ENCODE data around the gene RELT.

Gene RELT

DNA sequence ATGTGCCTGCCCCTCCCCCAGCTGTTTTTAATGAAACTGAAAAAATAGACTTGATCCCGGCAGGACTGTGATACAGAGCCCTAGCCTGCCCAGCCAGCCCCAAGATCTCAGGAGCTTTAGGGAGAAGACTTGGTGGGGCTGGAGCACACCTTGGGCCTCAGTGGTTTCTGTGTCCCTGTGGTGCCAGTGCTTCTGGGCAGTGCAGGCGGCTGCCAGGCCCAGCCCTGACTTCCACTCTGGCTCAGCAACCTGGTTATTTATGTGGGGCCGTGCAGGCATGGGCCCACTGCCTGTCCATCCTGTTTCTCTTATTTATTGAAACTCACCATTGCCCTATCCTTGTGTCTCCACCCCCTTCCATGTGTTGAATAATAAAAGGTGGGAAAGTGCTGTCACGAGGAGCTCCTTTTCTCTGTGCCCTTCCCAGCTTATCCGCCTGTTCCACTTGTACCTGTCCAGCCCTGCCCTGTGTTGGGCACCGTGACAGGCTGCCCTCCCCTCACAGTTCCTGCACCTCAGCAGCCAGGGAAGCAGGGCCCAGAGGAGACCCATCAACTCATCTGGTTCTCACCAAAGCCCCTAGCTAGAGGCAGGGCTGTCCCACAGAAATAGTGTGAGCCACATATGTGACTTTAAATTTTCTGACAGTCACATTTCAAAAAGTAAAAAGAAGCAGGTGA, 20.2 kb downstream of the RELT start:
- Mint-ChIP-seq H3K27ac (peak overlapping the region; percentile 79), H3K27me3 (no peaks in the 10 kb centered on the region), H3K4me1 (peaks cover 7% of the 10 kb centered on the region), H3K36me3 (peaks cover 30% of the 10 kb centered on the region), H3K9me3 (no peaks in the 10 kb centered on the region), H3K4me3 (no peak overlapping the region)
- ATAC-seq (ENCODE audit: low read depth) (no peak), DNase-seq (ENCODE audit: low spot score in 2 of 2) (no peak)

DNA sequence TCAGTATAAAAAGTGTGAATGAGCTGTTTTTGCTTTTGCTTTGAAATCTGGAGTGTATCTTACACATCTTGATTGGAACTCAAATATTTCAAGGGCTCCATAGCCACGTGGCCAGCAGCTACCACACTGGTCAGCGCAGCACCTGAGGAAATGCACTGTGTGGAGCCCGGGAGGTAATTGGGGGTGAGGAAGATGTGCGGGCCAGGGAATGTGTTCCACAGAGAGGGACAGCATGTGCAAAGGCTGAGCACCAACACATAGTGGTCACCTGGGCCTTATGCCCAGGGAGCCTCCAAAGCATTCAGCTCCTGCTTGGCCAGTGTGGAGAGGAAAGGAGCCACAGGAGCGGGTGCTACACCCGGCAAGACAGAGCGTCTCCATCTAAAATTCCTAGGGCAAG, 20.8 kb downstream of the RELT start:
- Mint-ChIP-seq H3K4me3 (no peak overlapping the region), H3K4me1 (peaks cover 7% of the 10 kb centered on the region), H3K36me3 (peaks cover 30% of the 10 kb centered on the region), H3K27ac (peak overlapping the region; percentile 79), H3K27me3 (no peaks in the 10 kb centered on the region), H3K9me3 (no peaks in the 10 kb centered on the region)
- DNase-seq (ENCODE audit: low spot score in 2 of 2) (no peak), ATAC-seq (ENCODE audit: low read depth) (no peak)

DNA sequence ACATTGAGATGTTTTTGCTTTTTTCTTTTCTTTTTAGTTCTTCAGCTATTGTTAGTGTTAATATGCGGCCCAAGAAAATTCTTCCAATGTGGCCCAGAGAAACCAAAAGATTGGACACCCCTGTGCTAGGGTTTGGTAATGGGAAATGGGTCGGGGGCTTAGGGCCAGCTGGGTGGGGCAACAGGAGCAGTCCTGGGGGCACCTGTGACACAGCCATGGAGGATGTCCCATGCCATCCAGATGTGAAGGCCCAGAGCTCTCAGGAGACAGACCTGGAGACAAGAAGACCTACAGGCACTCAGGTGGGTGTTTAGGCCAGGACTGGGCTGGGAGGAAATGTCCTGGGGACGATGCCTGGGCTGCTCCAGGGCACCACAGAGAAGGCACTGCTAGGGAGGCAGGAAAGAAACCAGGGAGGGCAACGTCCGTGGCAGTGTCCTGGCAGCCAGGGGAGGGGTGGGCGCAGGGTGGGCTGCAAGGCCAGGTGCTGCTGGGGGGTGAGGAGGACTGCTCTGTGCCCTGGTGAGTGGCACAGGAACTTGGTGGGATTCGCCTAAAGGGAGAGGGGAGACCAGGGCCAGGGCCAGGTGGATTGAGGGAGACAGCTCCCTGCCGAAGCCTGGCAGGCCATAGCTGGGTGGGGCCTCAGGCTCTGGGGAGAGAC, 21.4 kb downstream of the RELT start:
- peak overlapping the region; percentile 18 for H3K4me3 Mint-ChIP-seq
- ATAC-seq (ENCODE audit: low read depth) (no peak), DNase-seq (ENCODE audit: low spot score in 2 of 2) (no peak)
- H3K4me1 Mint-ChIP-seq: peaks cover 5% of the 10 kb centered on the region
- peaks cover 25% of the 10 kb centered on the region for H3K36me3 Mint-ChIP-seq
- no peaks in the 10 kb centered on the region for H3K9me3 Mint-ChIP-seq
- H3K27me3 Mint-ChIP-seq: no peaks in the 10 kb centered on the region
- H3K27ac Mint-ChIP-seq: peak overlapping the region; percentile 79

DNA sequence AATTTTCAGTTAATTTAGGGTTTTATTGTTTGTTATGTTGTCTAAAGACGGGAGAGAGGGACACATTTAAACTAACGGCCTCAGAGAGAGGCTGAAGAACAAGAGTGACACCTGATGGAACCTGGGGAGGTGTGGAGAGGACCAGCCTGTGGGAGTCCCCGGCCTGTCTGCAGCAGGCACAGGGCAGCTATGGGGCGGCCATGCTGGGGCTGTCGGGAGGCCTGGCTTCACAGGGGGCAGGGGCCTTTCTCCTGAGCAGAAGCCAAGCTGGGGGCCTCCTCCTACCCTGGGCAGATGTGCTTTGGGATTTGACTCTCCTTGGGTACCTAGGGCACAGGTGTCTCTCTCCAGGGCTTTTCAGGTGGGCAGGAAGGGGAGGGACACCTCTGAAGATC, 21.9 kb downstream of the RELT start:
- Mint-ChIP-seq H3K4me1 (peaks cover 5% of the 10 kb centered on the region), H3K27me3 (no peaks in the 10 kb centered on the region), H3K9me3 (no peaks in the 10 kb centered on the region), H3K4me3 (peak overlapping the region; percentile 18), H3K27ac (peak overlapping the region; percentile 79), H3K36me3 (peaks cover 25% of the 10 kb centered on the region)
- ATAC-seq (ENCODE audit: low read depth) (no peak), DNase-seq (ENCODE audit: low spot score in 2 of 2) (no peak)

DNA sequence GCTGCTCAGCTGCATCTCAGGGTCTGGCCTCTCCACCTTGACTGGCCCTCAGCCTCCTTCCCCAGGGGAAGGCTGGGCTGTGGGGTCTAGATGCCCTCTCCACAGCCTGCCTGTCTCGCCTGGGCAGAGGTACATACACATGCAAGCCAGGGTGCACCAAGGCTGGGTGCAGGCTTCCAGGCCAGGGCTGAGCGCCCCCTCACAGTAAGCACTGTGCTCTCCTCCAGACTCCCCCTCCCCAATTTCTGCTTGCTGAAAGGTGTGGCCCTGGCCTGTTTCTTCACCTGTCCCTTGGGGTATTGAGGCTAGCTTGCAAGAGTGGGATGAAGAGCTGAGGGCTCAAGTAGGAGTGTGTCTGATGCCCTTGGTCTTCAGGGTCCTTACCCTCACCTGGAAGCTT, 22.5 kb downstream of the RELT start:
- DNase-seq (ENCODE audit: low spot score in 2 of 2) (no peak), ATAC-seq (ENCODE audit: low read depth) (no peak)
- H3K9me3 Mint-ChIP-seq: no peaks in the 10 kb centered on the region
- H3K36me3 Mint-ChIP-seq: peaks cover 22% of the 10 kb centered on the region
- no peak overlapping the region for H3K4me3 Mint-ChIP-seq
- H3K4me1 Mint-ChIP-seq: peaks cover 5% of the 10 kb centered on the region
- peak overlapping the region; percentile 79 for H3K27ac Mint-ChIP-seq
- no peaks in the 10 kb centered on the region for H3K27me3 Mint-ChIP-seq

DNA sequence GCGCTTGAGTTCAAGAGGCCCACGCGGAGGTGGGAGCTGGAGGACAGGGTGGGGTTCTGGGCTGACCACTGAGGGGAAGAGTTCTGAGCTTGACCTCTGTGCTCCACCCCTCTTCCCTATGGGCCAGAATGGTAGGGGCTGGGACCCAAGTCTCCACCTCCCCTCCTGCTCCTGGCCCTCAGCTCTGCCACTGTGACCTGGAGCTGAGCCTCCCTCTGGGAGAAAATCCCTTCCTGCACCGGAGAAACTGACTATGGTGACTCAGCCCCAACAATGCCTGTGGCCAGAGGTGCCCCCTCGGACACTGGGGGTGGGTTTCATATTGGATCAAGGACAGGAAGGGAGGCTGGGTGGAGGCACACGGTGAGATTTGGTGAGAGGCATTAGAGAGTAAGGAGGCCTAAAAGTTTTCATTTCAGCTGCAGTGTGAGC, 23.0 kb downstream of the RELT start:
- H3K4me3 Mint-ChIP-seq: no peak overlapping the region
- peak overlapping the region; percentile 79 for H3K27ac Mint-ChIP-seq
- ATAC-seq (ENCODE audit: low read depth) (no peak), DNase-seq (ENCODE audit: low spot score in 2 of 2) (no peak)
- H3K4me1 Mint-ChIP-seq: peaks cover 5% of the 10 kb centered on the region
- peaks cover 20% of the 10 kb centered on the region for H3K36me3 Mint-ChIP-seq
- no peaks in the 10 kb centered on the region for H3K9me3 Mint-ChIP-seq
- H3K27me3 Mint-ChIP-seq: no peaks in the 10 kb centered on the region

DNA sequence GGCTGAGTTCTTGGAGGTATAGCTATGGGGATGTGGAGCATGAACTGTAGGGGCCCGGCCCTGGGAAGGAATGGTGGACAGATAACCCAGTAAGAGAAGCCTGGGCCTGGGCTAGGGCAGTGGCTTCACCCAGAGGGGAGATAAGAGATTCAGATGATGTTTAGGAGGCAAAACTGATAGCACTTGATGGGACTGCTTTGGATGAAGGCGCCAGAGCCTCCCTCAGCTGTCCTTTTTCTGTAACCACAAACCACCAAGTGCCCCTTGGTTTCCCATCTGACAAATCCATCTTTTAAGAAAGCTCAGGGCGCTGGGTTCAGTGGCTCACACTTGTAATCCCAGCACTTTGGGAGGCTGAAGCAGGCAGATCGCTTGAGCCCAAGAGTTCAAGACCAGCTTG, 23.4 kb downstream of the RELT start:
- H3K27ac Mint-ChIP-seq: peak overlapping the region; percentile 79
- H3K36me3 Mint-ChIP-seq: peaks cover 17% of the 10 kb centered on the region
- H3K9me3 Mint-ChIP-seq: no peaks in the 10 kb centered on the region
- DNase-seq (ENCODE audit: low spot score in 2 of 2) (no peak), ATAC-seq (ENCODE audit: low read depth) (no peak)
- H3K27me3 Mint-ChIP-seq: no peaks in the 10 kb centered on the region
- H3K4me3 Mint-ChIP-seq: no peak overlapping the region
- H3K4me1 Mint-ChIP-seq: peaks cover 5% of the 10 kb centered on the region

DNA sequence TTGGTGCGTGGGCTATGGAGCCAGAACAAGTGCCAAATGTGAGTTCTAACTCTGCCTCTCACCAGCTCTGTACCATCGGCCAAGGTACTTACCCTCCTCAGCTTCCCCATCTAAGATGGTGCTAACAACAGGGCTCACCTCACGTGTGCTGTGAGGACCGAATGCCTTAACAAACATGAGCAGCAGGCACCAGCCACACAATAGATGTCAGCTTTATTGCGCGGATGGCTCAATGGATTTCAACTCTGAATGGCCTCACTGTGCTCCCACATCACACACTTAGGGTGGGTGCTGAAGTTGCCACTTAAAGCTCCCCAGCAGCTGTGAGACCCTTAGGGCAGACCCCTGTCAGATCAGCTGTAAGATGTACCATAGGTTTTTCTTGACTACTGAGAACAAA, 24.1 kb downstream of the RELT start:
- H3K4me3 Mint-ChIP-seq: no peak overlapping the region
- ATAC-seq (ENCODE audit: low read depth) (no peak), DNase-seq (ENCODE audit: low spot score in 2 of 2) (no peak)
- no peaks in the 10 kb centered on the region for H3K27me3 Mint-ChIP-seq
- H3K36me3 Mint-ChIP-seq: peaks cover 17% of the 10 kb centered on the region
- peaks cover 5% of the 10 kb centered on the region for H3K4me1 Mint-ChIP-seq
- peak overlapping the region; percentile 71 for H3K27ac Mint-ChIP-seq
- no peaks in the 10 kb centered on the region for H3K9me3 Mint-ChIP-seq

DNA sequence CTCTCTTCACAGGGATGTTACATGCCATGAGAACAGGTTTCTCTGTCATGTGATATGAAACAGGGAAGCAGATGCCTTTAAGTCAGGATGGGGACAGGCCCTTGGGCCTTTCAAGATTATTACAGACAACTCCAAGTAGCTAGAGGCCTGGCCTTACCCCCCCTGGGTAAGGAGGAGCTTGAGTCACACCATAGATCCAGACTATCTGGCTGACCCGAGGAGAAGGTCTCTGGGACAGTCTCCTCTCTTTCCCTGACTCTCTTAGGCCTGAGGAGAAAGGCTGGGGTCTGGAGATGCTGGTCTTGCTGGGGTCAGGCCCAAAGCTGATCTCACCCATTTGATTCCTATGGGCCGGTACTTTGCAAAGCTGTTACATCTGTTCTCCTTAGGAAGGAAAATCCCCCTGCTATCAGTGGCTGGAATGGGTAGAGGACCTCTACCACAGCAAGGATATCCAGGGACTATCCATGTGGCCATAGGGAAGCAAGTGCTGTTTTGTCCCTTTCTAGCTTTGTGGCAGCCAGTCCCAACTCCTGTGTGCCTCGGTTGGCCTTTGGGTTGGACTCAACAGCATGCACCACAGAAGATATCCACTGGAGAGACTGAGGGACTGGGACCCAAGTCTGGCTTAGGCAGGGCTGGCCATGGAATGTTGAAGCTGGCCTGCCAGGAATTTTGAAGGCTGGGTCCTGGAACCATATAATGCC, 25.2 kb downstream of the RELT start:
- H3K27ac Mint-ChIP-seq: peak overlapping the region; percentile 71
- no peaks in the 10 kb centered on the region for H3K27me3 Mint-ChIP-seq
- DNase-seq (ENCODE audit: low spot score in 2 of 2): no peak
- ATAC-seq (ENCODE audit: low read depth): no peak
- no peaks in the 10 kb centered on the region for H3K9me3 Mint-ChIP-seq
- peaks cover 5% of the 10 kb centered on the region for H3K4me1 Mint-ChIP-seq
- peaks cover 17% of the 10 kb centered on the region for H3K36me3 Mint-ChIP-seq
- H3K4me3 Mint-ChIP-seq: no peak overlapping the region

DNA sequence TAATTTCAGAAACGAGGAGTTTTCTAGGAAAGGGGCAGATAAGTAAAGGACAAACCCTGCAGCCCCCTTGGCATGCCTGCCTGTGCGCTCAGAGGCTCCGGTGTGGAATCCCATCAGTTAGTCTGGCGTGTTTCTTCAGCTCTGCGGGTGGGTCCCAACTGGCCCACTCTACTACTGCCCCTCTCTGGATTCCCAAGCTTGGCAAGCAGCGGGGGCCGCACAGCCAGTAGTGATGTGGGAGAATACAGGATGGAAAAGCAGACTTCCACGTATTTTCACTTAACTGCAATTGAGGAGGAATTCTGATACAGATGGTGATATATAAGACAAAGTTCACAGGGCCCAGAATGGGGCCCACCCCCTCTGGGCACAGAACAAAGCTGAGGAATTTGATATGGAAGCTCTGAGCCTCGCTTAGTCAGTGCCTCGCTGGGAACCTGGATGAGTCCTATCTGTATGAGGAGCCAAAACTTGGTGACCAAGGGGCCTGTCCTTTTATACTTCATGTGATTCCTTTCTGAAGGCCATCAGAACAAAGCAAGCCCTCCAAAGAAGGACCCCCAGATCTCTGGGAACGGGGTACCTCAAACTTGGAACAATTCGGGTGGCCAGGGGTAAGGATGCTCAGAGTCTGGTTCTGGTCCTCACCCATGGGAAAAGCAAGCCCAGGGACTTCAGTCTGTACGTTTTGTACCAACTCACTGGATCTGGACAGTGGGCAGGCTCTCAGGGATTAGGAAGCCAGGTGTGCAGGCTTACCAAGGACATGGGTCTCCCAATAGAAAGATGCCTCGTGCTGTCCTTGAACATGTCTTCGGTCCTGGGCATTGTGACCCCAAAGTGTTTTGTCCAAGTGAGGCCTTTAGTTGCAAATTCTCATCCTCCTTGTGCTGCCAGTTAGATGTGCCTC, 26.0 kb downstream of the RELT start:
- Mint-ChIP-seq H3K27ac (peak overlapping the region; percentile 71), H3K36me3 (peaks cover 11% of the 10 kb centered on the region), H3K4me3 (no peak overlapping the region), H3K27me3 (no peaks in the 10 kb centered on the region), H3K9me3 (no peaks in the 10 kb centered on the region), H3K4me1 (peaks cover 2% of the 10 kb centered on the region)
- ATAC-seq (ENCODE audit: low read depth) (no peak), DNase-seq (ENCODE audit: low spot score in 2 of 2) (no peak)

DNA sequence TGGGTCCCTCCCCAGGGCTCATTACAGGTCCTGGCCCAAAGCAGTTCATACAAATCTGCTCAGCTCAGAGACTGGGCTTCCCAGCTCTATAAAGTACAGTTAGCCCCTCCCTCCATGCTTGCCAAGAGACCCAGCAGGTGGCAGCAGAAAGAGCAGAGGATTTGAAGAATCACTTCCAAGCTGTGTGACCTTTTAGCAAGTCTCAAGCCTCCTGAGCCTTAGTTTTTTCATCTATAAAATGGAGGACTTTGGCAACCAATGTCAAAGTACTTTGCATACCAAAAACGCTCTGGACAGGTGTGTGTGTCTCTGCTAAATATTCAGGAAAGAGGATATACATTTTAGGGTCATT, 26.6 kb downstream of the RELT start:
- Mint-ChIP-seq H3K4me3 (no peak overlapping the region), H3K27me3 (no peaks in the 10 kb centered on the region), H3K27ac (peak overlapping the region; percentile 55), H3K36me3 (peaks cover 6% of the 10 kb centered on the region), H3K9me3 (no peaks in the 10 kb centered on the region), H3K4me1 (no peaks in the 10 kb centered on the region)
- DNase-seq (ENCODE audit: low spot score in 2 of 2) (no peak), ATAC-seq (ENCODE audit: low read depth) (peak; percentile 65)

DNA sequence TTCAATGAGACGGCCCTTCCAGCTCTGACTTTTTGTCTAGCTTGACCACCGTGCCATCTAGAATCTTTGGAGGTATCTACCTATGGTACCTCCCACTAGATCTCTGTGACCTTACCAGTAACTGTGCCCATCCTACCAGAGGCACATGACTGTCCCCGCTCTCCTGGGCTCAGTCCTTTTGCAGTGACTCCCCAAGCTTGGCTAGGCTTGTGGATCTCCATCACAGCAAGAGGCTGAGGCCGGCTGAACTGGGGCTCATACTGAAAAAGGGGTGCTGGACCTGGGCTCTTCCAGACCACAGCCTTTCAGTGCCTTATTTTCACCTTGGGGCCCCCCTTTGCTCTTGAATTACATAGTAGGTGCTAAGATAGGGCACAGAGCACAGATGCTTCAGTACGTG, 27.3 kb downstream of the RELT start:
- H3K27ac Mint-ChIP-seq: no peak overlapping the region
- no peaks in the 10 kb centered on the region for H3K27me3 Mint-ChIP-seq
- no peak overlapping the region for H3K4me3 Mint-ChIP-seq

DNA sequence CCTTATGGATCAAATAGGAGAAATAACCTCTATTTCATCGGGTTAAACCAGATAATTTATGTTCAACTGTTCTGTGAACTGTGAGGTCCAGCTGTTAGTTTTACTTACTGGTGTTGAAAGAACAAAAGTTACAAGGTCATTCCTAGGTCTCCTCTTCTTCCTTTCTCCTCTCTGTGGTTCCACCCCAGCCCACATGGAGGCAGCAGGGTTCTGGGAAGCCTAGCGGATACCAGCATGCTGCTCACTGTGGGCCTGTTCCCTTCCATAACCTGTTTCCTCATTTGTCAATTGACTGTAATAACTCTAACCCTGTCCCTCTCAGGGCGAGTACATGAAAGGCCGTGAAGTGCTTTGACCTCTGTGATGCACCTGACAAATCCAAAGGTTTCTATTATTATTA, 27.8 kb downstream of the RELT start:
- Mint-ChIP-seq H3K27ac (no peak overlapping the region), H3K4me1 (no peaks in the 10 kb centered on the region), H3K4me3 (no peak overlapping the region), H3K9me3 (no peaks in the 10 kb centered on the region), H3K36me3 (peaks cover 10% of the 10 kb centered on the region), H3K27me3 (no peaks in the 10 kb centered on the region)
- ATAC-seq (ENCODE audit: low read depth): no peak
- no peak for DNase-seq (ENCODE audit: low spot score in 2 of 2)

More for the DNA sequence above, 27.3 kb downstream of the RELT start:
- DNase-seq (ENCODE audit: low spot score in 2 of 2): no peak
- Mint-ChIP-seq H3K9me3 (no peaks in the 10 kb centered on the region), H3K36me3 (peaks cover 6% of the 10 kb centered on the region), H3K4me1 (no peaks in the 10 kb centered on the region)
- ATAC-seq (ENCODE audit: low read depth): no peak
